ENCODE data around the gene RMI2.
"Not testable (repeated sequence)": the region's sequence is repeated elsewhere in the genome, so short reads cannot be mapped to it uniquely, and the experiment has no call there.

Gene RMI2

GRCh38 chr16:11363927-11364258 is 18.6 kb downstream of the RMI2 start:
- no peak overlapping the region for H3K4me3 ChIP-seq (ENCODE audit: low read depth in 1 of 5, low read length in 5 of 5)
- H3K9ac ChIP-seq (ENCODE audit: low read length in 5 of 5) = no peak overlapping the region
- peaks cover 0 to 11% (median 6%) of the 10 kb centered on the region in 5 donors for H3K27me3 ChIP-seq (ENCODE audit: control insufficient read depth in 5 of 5, insufficient read depth in 4 of 5, low read length in 5 of 5)
- H3K9me3 ChIP-seq (ENCODE audit: control insufficient read depth in 5 of 5, low read length in 5 of 5) = no peaks in the 10 kb centered on the region
- peaks cover 0 to 24% (median 22%) of the 10 kb centered on the region in 5 donors for H3K4me1 ChIP-seq (ENCODE audit: control insufficient read depth in 5 of 5, insufficient read depth in 5 of 5, low read length in 5 of 5)
- H3K27ac ChIP-seq (ENCODE audit: low read depth, low read length) = no peak overlapping the region
- H3K36me3 ChIP-seq (ENCODE audit: control insufficient read depth in 5 of 5, insufficient read depth in 5 of 5, low read length in 5 of 5) = no peaks in the 10 kb centered on the region

- no peaks in the 10 kb centered on the region for H3K36me3 ChIP-seq (ENCODE audit: control insufficient read depth in 5 of 5, insufficient read depth in 5 of 5, low read length in 5 of 5)
- H3K4me3 ChIP-seq (ENCODE audit: low read depth in 1 of 5, low read length in 5 of 5) = no peak overlapping the region
- H3K27ac ChIP-seq (ENCODE audit: low read depth, low read length) = no peak overlapping the region
- H3K27me3 ChIP-seq (ENCODE audit: control insufficient read depth in 5 of 5, insufficient read depth in 4 of 5, low read length in 5 of 5) = peaks cover 0 to 3% (median 0%) of the 10 kb centered on the region in 5 donors
- H3K9me3 ChIP-seq (ENCODE audit: control insufficient read depth in 5 of 5, low read length in 5 of 5) = no peaks in the 10 kb centered on the region
- H3K4me1 ChIP-seq (ENCODE audit: control insufficient read depth in 5 of 5, insufficient read depth in 5 of 5, low read length in 5 of 5) = peaks cover 0 to 14% (median 3%) of the 10 kb centered on the region in 5 donors
- no peak overlapping the region for H3K9ac ChIP-seq (ENCODE audit: low read length in 5 of 5)
Observed at GRCh38 chr16:11367483-11367906, 22.2 kb downstream of the RMI2 start.

- H3K27ac ChIP-seq (ENCODE audit: low read depth, low read length) = no peak overlapping the region
- H3K9me3 ChIP-seq (ENCODE audit: control insufficient read depth in 5 of 5, low read length in 5 of 5) = no peaks in the 10 kb centered on the region
- no peaks in the 10 kb centered on the region for H3K36me3 ChIP-seq (ENCODE audit: control insufficient read depth in 5 of 5, insufficient read depth in 5 of 5, low read length in 5 of 5)
- peaks cover 0 to 2% (median 0%) of the 10 kb centered on the region in 5 donors for H3K27me3 ChIP-seq (ENCODE audit: control insufficient read depth in 5 of 5, insufficient read depth in 4 of 5, low read length in 5 of 5)
- peaks cover 0 to 9% (median 3%) of the 10 kb centered on the region in 5 donors for H3K4me1 ChIP-seq (ENCODE audit: control insufficient read depth in 5 of 5, insufficient read depth in 5 of 5, low read length in 5 of 5)
- H3K4me3 ChIP-seq (ENCODE audit: low read depth in 1 of 5, low read length in 5 of 5) = no peak overlapping the region
- H3K9ac ChIP-seq (ENCODE audit: low read length in 5 of 5) = no peak overlapping the region
Observed at GRCh38 chr16:11370084-11370931, 25.0 kb downstream of the RMI2 start.

- H3K9me3 ChIP-seq (ENCODE audit: control insufficient read depth in 5 of 5, low read length in 5 of 5); H3K9ac ChIP-seq (ENCODE audit: low read length in 5 of 5); H3K4me1 ChIP-seq (ENCODE audit: control insufficient read depth in 5 of 5, insufficient read depth in 5 of 5, low read length in 5 of 5); H3K4me3 ChIP-seq (ENCODE audit: low read depth in 1 of 5, low read length in 5 of 5); H3K36me3 ChIP-seq (ENCODE audit: control insufficient read depth in 5 of 5, insufficient read depth in 5 of 5, low read length in 5 of 5); H3K27me3 ChIP-seq (ENCODE audit: control insufficient read depth in 5 of 5, insufficient read depth in 4 of 5, low read length in 5 of 5); H3K27ac ChIP-seq (ENCODE audit: low read depth, low read length): not testable (repeated sequence)
Observed at GRCh38 chr16:11370932-11371279, 25.6 kb downstream of the RMI2 start.

- H3K9me3 ChIP-seq (ENCODE audit: control insufficient read depth in 5 of 5, low read length in 5 of 5) = no peaks in the 10 kb centered on the region
- no peaks in the 10 kb centered on the region for H3K36me3 ChIP-seq (ENCODE audit: control insufficient read depth in 5 of 5, insufficient read depth in 5 of 5, low read length in 5 of 5)
- no peak overlapping the region for H3K9ac ChIP-seq (ENCODE audit: low read length in 5 of 5)
- peaks cover 0 to 9% (median 3%) of the 10 kb centered on the region in 5 donors for H3K4me1 ChIP-seq (ENCODE audit: control insufficient read depth in 5 of 5, insufficient read depth in 5 of 5, low read length in 5 of 5)
- H3K4me3 ChIP-seq (ENCODE audit: low read depth in 1 of 5, low read length in 5 of 5) = no peak overlapping the region
- H3K27me3 ChIP-seq (ENCODE audit: control insufficient read depth in 5 of 5, insufficient read depth in 4 of 5, low read length in 5 of 5) = peaks cover 0 to 2% (median 0%) of the 10 kb centered on the region in 5 donors
- no peak overlapping the region for H3K27ac ChIP-seq (ENCODE audit: low read depth, low read length)
Observed at GRCh38 chr16:11372073-11372828, 27.0 kb downstream of the RMI2 start.

GRCh38 chr16:11372829-11373306 is 27.6 kb downstream of the RMI2 start:
- Histone ChIP-seq H3K4me1 (ENCODE audit: control insufficient read depth in 5 of 5, insufficient read depth in 5 of 5, low read length in 5 of 5) (peaks cover 0 to 9% (median 3%) of the 10 kb centered on the region in 5 donors), H3K27me3 (ENCODE audit: control insufficient read depth in 5 of 5, insufficient read depth in 4 of 5, low read length in 5 of 5) (peaks cover 0 to 2% (median 0%) of the 10 kb centered on the region in 5 donors), H3K27ac (ENCODE audit: low read depth, low read length) (no peak overlapping the region), H3K36me3 (ENCODE audit: control insufficient read depth in 5 of 5, insufficient read depth in 5 of 5, low read length in 5 of 5) (no peaks in the 10 kb centered on the region), H3K9ac (ENCODE audit: low read length in 5 of 5) (no peak overlapping the region), H3K9me3 (ENCODE audit: control insufficient read depth in 5 of 5, low read length in 5 of 5) (no peaks in the 10 kb centered on the region), H3K4me3 (ENCODE audit: low read depth in 1 of 5, low read length in 5 of 5) (no peak overlapping the region)

- Histone ChIP-seq H3K4me1 (ENCODE audit: control insufficient read depth in 5 of 5, insufficient read depth in 5 of 5, low read length in 5 of 5) (peaks cover 0 to 9% (median 3%) of the 10 kb centered on the region in 5 donors), H3K9ac (ENCODE audit: low read length in 5 of 5) (no peak overlapping the region), H3K36me3 (ENCODE audit: control insufficient read depth in 5 of 5, insufficient read depth in 5 of 5, low read length in 5 of 5) (no peaks in the 10 kb centered on the region), H3K27me3 (ENCODE audit: control insufficient read depth in 5 of 5, insufficient read depth in 4 of 5, low read length in 5 of 5) (peaks cover 0 to 2% (median 0%) of the 10 kb centered on the region in 5 donors), H3K27ac (ENCODE audit: low read depth, low read length) (no peak overlapping the region), H3K4me3 (ENCODE audit: low read depth in 1 of 5, low read length in 5 of 5) (no peak overlapping the region), H3K9me3 (ENCODE audit: control insufficient read depth in 5 of 5, low read length in 5 of 5) (no peaks in the 10 kb centered on the region)
Observed at GRCh38 chr16:11374255-11374654, 29.0 kb downstream of the RMI2 start.

GRCh38 chr16:11377154-11377553 is 31.9 kb downstream of the RMI2 start:
- H3K4me3 ChIP-seq (ENCODE audit: low read depth in 1 of 5, low read length in 5 of 5) = no peak overlapping the region
- no peak overlapping the region for H3K27ac ChIP-seq (ENCODE audit: low read depth, low read length)
- H3K36me3 ChIP-seq (ENCODE audit: control insufficient read depth in 5 of 5, insufficient read depth in 5 of 5, low read length in 5 of 5) = no peaks in the 10 kb centered on the region
- H3K9ac ChIP-seq (ENCODE audit: low read length in 5 of 5) = no peak overlapping the region
- peaks cover 0 to 3% (median 0%) of the 10 kb centered on the region in 5 donors for H3K4me1 ChIP-seq (ENCODE audit: control insufficient read depth in 5 of 5, insufficient read depth in 5 of 5, low read length in 5 of 5)
- peaks cover 0 to 2% (median 0%) of the 10 kb centered on the region in 5 donors for H3K27me3 ChIP-seq (ENCODE audit: control insufficient read depth in 5 of 5, insufficient read depth in 4 of 5, low read length in 5 of 5)
- no peaks in the 10 kb centered on the region for H3K9me3 ChIP-seq (ENCODE audit: control insufficient read depth in 5 of 5, low read length in 5 of 5)

GRCh38 chr16:11378951-11379350 is 33.7 kb downstream of the RMI2 start:
- H3K27ac ChIP-seq (ENCODE audit: low read depth, low read length); H3K4me1 ChIP-seq (ENCODE audit: control insufficient read depth in 5 of 5, insufficient read depth in 5 of 5, low read length in 5 of 5); H3K27me3 ChIP-seq (ENCODE audit: control insufficient read depth in 5 of 5, insufficient read depth in 4 of 5, low read length in 5 of 5); H3K9ac ChIP-seq (ENCODE audit: low read length in 5 of 5); H3K9me3 ChIP-seq (ENCODE audit: control insufficient read depth in 5 of 5, low read length in 5 of 5); H3K4me3 ChIP-seq (ENCODE audit: low read depth in 1 of 5, low read length in 5 of 5); H3K36me3 ChIP-seq (ENCODE audit: control insufficient read depth in 5 of 5, insufficient read depth in 5 of 5, low read length in 5 of 5): not testable (repeated sequence)

GRCh38 chr16:11379420-11379819 is 34.2 kb downstream of the RMI2 start:
- Histone ChIP-seq H3K36me3 (ENCODE audit: control insufficient read depth in 5 of 5, insufficient read depth in 5 of 5, low read length in 5 of 5) (no peaks in the 10 kb centered on the region), H3K27ac (ENCODE audit: low read depth, low read length) (no peak overlapping the region), H3K9me3 (ENCODE audit: control insufficient read depth in 5 of 5, low read length in 5 of 5) (no peaks in the 10 kb centered on the region), H3K4me1 (ENCODE audit: control insufficient read depth in 5 of 5, insufficient read depth in 5 of 5, low read length in 5 of 5) (peaks cover 0 to 3% (median 0%) of the 10 kb centered on the region in 5 donors), H3K4me3 (ENCODE audit: low read depth in 1 of 5, low read length in 5 of 5) (no peak overlapping the region), H3K27me3 (ENCODE audit: control insufficient read depth in 5 of 5, insufficient read depth in 4 of 5, low read length in 5 of 5) (no peaks in the 10 kb centered on the region), H3K9ac (ENCODE audit: low read length in 5 of 5) (no peak overlapping the region)

All from subcutaneous abdominal adipose tissue (tissue), 5 donors.